OCI-M1 (cell line): ENCODE measurements around the gene CRYZ.
"Not testable (repeated sequence)": the region's sequence is repeated elsewhere in the genome, so short reads cannot be mapped to it uniquely, and the experiment has no call there.

Source experiments
- DNase-seq: peaks from one replicate; lab custom pipeline; 2025; lab: John Stamatoyannopoulos, UW

CRYZ gene, protein sequence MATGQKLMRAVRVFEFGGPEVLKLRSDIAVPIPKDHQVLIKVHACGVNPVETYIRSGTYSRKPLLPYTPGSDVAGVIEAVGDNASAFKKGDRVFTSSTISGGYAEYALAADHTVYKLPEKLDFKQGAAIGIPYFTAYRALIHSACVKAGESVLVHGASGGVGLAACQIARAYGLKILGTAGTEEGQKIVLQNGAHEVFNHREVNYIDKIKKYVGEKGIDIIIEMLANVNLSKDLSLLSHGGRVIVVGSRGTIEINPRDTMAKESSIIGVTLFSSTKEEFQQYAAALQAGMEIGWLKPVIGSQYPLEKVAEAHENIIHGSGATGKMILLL

DNA sequence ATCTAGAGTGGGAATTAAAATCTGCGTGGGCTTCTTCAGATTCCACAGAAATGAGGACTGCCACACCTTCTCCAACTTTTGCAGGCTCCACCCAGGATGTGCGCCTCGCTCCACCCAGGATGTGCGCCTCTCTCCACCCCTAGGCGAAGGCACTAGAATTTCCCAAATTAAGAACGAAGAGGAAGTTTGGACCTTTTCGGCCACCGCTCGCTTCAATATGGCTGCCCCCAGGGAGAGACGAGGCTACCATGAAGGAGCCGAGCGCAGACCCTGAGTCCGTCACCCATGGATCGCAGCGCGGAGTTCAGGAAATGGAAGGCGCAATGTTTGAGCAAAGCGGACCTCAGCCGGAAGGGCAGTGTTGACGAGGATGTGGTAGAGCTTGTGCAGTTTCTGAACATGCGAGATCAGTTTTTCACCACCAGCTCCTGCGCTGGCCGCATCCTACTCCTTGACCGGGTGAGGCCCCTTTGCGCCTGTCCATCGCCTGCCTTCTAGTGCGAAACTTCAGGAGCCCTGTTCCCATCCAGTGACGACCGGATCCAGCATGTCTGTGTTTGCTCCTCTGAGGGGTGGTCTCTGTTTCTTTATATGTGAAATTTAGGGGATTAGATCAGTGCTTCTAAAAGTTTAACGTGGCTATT, at the start of gene CRYZ, which contains the start of gene TYW3:
TSS of gene CRYZ (minus strand) at position 91 of the 644 bp plus-strand sequence. CDS start 8,229 bp downstream, outside the sequence.
TSS of gene TYW3 (plus strand) at position 193 of the 644 bp plus-strand sequence. CDS start at position 286, 93 bp downstream.
- peak; percentile 95 for DNase-seq

DNA sequence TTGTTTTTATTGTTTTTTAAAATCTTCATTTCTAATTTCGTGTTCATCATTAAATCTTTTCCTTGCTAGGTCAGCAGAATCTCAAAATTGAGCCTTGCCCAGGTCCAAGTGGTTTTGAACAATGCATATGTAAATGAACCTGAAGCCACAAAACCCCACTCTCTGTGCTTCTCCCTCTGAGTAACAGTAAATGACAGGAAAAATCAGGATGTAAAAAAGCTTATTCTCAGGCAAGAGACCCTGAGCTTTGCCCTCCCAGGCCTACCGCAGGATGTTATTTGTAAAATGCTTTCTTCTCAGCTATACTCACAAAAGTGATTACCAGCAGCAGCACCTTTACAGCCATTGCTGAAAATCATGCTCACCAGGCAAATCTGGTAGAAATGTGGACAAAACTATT, 47.7 kb upstream of the CRYZ start:
- DNase-seq: no peak

DNA sequence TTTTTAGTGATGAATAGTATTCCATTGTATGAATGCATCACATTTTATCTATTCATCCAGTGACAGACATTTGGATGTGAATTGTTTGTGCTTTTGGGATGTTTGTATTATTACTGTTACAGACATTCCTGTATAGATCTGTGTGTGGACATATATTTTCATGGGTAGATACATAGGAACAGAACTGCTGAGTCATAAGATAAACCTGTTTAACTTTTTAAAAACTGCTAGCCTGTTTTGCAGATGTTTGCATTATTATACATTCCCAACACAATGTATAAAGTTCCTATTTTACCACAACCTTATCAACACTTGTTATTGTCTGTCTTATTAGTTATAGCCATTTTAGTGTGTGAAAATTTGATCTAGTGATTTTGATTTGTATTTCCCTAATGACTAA, 46.9 kb upstream of the CRYZ start:
- DNase-seq: no peak

DNA sequence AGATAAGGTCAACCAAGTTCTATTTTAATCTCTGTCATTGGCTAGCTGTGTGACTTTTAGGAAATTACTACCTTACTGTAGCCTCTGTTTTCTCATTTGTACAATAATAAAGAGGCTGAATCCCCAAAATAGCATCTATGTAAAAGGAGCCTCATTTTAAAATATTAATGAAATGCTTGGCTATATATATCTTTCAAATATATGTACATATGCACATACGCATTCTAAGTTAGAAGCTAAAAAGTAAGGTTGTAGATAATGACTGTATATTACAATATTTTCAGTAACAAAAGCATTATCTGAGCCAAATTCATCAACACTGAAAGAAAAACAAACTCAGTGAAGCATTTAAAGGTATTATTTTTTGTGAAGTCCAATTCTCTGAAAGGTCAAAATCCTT, 44.7 kb upstream of the CRYZ start:
- DNase-seq: no peak

GRCh38 chr1:74775735-74776134, 42.9 kb upstream of the CRYZ start:
- DNase-seq: no peak

- no peak for DNase-seq
Observed at GRCh38 chr1:74773582-74773981, 40.7 kb upstream of the CRYZ start.

DNA sequence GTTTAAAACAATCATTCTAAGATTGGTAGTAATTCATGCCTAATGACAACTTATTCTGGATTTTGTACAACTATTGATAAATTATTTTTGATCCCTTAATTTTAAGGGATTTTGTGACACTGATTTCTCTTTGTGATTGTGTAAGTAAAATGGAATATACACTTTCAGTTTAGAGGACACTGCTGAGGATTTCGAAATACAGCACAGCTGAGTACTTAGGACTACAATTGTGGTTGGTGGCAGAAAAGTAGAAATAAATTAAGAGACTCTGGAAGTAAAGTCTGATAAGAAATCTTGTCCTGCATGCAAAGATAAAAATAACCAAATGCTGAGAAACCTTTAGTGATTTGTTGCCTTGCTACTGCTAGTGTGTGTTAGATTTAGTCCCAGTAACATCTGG, 40.1 kb upstream of the CRYZ start:
- DNase-seq: peak; percentile 74

GRCh38 chr1:74771913-74772515, 39.2 kb upstream of the CRYZ start:
- peak; percentile 79 for DNase-seq

DNA sequence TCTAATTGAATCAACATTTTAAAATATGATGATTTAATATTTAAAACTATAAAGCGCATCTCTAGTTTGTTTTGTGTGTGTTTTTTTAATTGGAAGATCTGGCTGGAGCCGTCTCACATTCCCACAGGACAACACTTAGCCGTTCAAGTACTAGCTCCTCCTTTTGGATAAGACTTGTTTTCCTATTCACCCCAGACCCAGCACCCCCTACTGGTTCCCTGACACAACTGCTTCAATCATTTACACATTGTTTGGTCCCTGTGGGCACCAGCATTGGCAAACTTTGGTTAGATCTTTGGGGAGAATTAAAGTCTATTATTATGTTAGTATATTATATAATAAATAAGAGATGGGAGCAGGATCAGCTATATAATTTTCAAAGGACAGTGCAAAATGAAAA, 34.6 kb upstream of the CRYZ start:
- peak; percentile 36 for DNase-seq

DNA sequence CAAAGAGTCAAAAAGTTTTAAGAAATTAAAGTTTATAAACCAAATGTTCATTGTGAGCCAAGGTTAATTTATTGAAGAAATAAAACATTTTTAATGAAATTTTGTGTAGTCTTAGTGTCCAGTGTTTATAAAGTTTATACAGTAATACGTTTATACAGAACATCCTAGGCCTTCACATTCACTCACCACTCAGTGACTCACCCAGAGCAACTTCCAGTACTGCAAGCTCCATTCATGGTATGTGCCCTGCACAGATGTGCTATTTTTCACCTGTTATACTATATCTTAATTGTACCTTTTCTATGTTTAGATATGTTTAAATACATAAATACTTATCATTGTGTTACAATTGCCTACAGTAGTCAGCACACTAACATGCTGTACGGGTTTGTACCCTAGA, 33.7 kb upstream of the CRYZ start:
- no peak for DNase-seq

DNA sequence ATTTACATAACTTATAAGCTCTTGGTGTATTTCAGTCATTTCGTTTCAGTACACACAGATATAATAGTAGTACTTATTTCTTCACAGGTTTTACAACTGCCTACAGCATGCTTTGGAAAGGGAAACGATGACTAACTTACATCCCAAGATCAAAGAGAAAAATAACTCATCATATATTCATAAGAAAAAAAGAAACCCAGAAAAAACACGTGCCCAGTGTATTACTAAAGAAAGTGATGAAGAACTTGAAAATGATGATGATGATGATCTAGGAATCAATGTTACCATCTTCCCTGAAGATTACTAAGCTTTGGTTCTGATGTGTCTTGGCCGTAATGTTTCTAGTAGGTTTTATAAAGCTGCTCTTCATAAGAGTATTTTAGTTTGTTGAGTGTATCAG, 31.0 kb upstream of the CRYZ start:
- DNase-seq: no peak

GRCh38 chr1:74756650-74757049, 23.8 kb upstream of the CRYZ start:
- not testable (repeated sequence) for DNase-seq

DNA sequence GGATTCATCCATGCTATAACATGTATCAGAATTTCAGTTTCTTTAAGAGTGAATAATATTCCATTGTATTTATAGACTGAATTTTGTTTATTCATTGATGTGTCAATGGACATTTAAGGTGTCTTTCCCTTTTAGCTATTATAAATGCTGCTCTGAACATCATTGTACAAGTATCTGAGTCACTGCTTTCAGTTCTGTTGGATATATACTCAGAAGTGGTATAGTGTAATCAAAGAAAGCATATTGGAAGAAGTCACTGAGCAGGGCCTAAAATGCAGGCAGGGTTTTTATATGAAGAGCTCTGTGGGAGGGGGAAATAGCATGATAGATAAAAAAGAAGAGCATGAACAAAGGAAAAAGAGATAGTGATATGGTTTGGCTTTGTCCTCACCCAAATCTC, 22.6 kb upstream of the CRYZ start:
- no peak for DNase-seq

DNA sequence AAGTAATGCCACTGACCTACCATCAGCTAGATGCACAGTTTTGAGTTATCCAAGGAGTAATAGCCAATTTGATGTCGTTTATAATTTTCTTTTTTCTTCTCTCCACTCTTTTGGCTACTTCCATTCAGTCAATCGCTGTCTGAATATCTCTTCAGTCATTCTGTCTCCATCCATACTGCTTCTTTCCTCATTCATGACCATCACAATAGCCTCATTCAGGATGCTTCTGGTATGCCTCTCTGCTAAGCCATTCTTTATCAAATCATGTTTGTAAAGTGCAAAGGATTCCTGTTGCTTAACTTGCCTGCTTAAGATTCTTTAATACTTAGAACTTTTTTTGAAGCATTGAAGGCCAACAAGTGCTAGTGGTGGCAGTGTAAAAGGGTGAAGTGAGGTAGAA, 20.3 kb upstream of the CRYZ start:
- DNase-seq: no peak

GRCh38 chr1:74748960-74749359, 16.1 kb upstream of the CRYZ start:
- no peak for DNase-seq

DNA sequence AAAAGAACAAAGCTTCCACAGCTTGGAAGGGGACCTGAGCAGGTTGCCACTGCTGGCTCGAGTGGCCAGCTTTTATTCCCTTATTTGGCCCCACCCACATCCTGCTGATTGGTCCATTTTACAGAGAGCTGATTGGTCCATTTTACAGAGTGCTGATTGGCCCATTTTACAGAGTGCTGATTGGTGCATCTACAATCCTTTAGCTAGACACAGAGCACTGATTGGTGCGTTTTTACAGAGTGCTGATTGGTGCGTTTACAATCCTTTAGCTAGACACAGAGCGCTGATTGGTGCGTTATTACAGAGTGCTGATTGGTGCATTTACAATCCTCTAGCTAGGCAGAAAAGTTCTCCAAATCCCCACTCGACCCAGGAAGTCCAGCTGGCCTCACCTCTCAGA, 12.4 kb upstream of the CRYZ start:
- not testable (repeated sequence) for DNase-seq

DNA sequence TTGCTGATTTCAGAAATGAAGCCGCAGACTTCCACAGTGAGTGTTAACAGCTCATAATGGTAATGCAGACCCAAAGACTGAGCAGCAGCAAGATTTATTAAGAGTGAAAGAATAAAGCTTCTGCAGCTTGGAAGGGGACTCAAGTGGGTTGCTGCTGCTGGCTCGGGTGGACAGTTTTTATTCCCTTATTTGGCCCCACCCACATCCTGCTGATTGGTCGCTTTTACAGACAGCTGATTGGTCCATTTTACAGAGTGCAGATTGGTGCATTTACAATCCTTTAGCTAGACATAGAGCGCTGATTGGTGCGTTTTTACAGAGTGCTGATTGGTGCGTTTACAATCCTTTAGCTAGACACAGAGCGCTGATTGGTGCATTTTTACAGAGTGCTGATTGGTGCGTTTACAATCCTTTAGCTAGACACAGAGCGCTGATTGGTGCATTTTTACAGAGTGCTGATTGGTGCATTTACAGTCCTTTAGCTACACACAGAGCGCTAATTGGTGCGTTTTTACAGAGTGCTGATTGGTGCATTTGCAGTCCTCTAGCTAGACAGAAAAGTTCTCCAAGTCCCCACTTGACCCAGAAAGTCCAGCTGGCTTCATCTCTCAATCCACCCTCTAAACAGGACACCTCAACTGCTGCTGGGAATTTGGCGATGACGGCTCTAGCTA, 7.6 kb upstream of the CRYZ start:
- DNase-seq: not testable (repeated sequence)

DNA sequence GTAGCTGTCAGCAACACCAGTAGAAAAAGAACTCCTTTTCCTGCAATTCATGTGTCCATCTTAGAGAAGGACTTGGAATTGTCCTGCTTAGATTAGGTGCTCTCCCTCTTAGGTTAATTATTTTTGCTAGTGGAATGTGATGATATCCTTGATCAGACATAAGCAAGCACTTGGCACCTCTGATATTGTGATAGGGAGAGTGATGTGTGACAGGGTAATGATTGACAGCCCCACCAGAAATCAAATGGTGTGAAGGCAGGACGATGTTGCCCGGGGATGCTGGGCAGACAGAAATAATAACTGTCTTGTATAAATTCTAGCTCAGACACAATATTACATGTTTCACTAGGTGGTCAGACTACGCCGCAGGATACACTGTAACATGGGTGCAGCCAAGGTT, 4.5 kb upstream of the CRYZ start:
- no peak for DNase-seq

- DNase-seq: peak; percentile 93
Observed at GRCh38 chr1:74733604-74734484, 994 bp upstream of the CRYZ start.

DNA sequence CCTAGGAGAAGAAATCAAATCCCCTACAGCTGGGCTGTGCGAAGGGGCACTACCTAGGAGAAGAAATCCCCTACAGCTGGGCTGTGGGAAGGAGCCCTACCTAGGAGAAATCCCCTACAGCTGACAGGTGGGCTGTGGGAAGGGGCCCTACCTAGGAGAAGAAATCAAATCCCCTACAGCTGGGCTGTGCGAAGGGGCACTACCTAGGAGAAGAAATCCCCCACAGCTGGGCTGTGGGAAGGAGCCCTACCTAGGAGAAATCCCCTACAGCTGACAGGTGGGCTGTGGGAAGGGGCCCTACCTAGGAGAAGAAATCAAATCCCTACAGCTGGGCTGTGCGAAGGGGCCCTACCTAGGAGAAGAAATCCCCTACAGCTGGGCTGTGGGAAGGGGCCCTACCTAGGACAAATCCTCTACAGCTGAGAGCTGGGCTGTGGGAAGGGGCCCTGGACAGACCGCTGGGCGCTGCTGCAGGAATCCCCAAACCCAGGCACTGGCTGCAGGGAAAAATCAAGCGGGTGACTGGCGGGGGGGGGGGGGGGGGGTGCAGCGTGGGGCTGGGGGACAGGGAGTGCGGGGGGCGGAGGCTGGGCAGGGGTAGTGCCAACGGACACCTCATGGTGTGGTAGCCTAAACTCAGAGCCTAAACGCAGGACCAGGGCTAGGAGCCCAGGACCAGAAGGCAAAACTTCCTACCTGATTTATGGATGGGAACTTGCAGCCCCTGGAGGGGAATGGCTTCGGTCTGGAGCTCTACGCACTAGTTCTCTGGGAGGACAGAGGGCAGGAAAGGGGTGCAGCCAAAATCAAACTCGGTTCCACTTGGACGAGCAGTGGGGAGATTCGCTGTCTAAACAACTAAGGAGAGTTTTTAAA, 541 bp downstream of the CRYZ start:
- DNase-seq: not testable (repeated sequence)
